Epithelial cell of esophagus (primary cell): ENCODE measurements around the gene MORN1.

Source experiments
- DNase-seq: peaks from one replicate; pipeline ENCODE4 v3.0.0; 2010; ENCODE audit warnings: low read depth
- H3K4me3 ChIP-seq: 2 replicates; pipeline ENCODE4 v1.5.1; 2011; ENCODE audit warnings: mild to moderate bottlenecking, low read length, control low read depth
- CTCF ChIP-seq: IDR thresholded peaks from 2 replicates; pipeline ENCODE4 v1.5.1; 2011; ENCODE audit warnings: low read depth, mild to moderate bottlenecking, low read length, control low read depth, inconsistent platforms; ENCODE audit not compliant: insufficient read depth; ENCODE audit errors: missing control alignments

MORN1 gene

GRCh38 chr1:2344121-2344681 is 47.2 kb downstream of the MORN1 start:
- no peak for TF ChIP-seq CTCF
- DNase-seq = peak; percentile 66
- H3K4me3 ChIP-seq = no peak overlapping the region

GRCh38 chr1:2343023-2343935 is 48.1 kb downstream of the MORN1 start:
- no peak for TF ChIP-seq CTCF
- no peak for DNase-seq
- H3K4me3 ChIP-seq = no peak overlapping the region

GRCh38 chr1:2342384-2343022 is 48.9 kb downstream of the MORN1 start:
- TF ChIP-seq CTCF = no peak
- DNase-seq = no peak
- no peak overlapping the region for H3K4me3 ChIP-seq

GRCh38 chr1:2341706-2342383 is 49.5 kb downstream of the MORN1 start:
- TF ChIP-seq CTCF = no peak
- no peak for DNase-seq
- no peak overlapping the region for H3K4me3 ChIP-seq

- no peak for TF ChIP-seq CTCF
- no peak for DNase-seq
- no peak overlapping the region for H3K4me3 ChIP-seq
These were observed 50.5 kb downstream of the MORN1 start for GRCh38 chr1:2340918-2341254.

- H3K4me3 ChIP-seq = no peak overlapping the region
- no peak for DNase-seq
- TF ChIP-seq CTCF = no peak
These were observed 51.1 kb downstream of the MORN1 start for GRCh38 chr1:2340086-2340917.
